GM18520 (cell line): ENCODE measurements around the gene C8G.

Source experiments
- ATAC-seq: cut with Tn5 transposase; IDR thresholded peaks from one replicate; pipeline ENCODE4 v1.9.1; 2021; ENCODE audit not compliant: unreplicated experiment

Gene C8G

DNA sequence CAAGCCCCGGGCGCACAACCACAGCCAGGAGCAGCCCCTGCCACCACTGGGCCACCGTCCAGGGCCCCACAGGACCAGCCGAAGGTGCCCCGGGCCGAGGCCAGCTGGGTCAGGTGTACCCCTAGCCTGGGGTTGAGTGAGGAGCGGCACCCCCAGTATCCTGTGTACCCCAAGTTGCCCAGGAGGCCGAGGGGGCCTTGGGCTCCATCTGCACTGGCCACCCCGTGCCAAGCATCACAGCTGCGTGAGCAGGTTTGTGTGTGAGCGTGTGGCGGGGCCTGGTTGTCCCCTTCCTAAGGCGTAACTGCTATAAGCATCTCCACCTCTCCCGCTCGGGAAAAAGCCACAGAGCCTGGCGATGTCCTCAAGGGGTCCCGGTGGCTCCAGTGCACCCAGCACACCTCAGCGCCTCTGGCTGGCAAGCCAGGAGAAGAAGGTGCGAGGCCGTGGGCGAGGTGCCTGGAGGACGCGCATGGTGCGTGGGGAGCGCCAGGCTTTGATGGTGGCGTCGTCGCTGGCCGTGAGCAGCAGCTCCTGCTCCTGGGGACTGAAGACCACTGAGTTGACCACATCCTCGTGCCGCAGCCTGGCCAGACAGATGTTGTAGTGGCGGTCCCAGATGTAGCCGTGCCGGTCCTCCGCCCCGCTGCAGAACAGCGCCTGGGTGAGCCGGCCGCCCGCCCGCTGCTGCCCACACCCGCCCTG is 4.4 kb upstream of the C8G start:
- no peak for ATAC-seq

GRCh38 chr9:136941231-136942111 is 3.6 kb upstream of the C8G start:
- no peak for ATAC-seq

DNA sequence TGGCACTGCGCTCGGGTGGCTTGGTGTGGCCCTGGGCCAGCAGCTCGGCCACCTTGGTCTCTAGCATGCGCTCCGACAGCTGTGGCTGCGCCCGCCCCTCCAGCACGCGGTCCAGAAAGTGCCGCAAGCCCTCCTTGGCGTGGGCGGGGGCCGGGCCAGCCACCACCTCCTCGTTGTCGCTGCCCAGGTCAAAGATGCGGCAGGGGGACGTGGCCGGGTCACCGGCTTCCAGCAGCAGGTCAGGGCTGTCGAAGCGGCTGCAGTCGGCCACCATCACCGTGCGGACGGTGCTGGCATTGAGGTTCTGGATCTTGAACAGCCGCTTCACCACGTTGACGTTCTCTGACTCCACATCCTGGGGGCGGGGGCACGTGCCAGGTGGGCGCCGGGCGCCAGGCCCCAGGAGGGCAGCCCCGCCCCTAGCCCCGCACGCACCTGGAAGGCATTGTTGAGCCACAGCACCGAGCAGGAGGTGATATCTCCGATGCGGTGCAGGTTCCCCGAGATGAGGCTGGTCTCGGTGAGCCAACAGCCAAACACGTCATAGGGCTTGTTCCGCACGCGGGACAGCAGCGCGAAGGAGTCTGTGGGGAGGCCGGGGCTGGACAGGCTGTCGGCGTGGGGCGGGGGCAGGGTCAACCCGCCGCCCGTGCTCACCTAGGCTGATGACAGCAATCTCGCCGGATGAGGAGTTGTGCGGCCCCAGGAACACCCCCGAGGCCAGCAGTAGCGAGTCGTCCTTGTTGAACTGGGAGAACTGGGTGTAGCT is 2.7 kb upstream of the C8G start:
- no peak for ATAC-seq

DNA sequence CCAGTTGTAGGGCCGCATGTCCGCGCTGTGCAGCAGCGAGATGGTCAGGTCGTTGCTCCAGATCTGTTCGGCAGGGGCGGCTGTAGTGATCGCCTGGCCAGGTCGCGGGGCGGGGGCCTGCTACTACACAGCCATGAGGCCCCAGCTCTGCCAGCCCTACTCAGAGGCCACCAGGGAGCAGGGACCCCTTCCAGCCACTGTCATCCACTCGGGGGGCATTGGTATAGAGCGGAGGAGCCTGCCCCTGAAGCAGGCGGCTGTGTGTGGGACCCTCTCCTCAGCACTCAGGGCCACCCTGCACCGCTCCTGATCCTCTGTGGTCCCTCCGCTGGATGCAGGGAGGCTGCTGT is 2.2 kb upstream of the C8G start:
- ATAC-seq = no peak

DNA sequence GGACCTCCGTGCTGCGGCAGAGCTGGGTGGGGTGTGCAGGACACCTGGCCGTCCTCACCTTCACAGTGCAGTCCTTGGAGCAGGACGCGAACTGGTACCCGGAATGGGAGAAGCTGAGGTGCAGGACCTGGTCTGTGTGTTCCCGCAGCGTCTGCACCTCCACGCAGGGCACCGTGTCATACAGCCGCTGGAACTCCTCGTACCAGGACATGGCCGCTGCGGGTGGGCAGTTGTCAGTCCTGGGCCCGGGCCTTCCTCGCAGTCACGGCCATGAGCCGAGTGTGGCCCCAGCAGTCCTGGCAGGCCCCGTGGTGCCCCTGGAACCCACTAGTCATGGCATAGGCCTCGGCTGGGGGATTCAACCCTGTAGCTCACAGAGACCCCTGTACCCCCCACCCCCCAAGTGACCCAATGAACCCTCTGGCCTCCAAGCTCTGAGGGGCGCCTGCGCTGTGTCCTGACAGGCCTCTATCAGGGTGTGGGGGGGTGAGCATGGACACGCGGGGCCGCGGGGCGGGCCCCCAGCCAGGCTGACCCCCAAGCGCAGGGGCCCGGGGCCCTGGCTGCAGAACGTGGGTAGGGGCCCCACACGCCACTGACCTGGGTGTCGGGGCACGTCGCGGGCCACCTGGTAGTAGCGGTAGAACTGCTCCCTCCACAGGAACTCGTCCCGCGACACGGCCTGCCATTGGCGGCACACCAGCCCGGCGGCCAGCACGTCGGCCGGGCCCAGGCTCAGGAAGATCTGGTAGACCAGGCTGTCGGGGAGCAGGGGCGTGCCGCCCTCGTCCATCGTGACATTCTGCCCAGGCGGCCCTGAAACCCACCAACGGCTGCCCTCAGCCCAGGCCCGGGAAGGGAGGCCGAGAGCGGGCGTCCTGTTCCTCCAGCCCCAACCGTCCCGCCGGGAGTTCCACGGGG is 1.5 kb upstream of the C8G start:
- ATAC-seq = no peak

- ATAC-seq = peak; percentile 37
Measured at GRCh38 chr9:136944212-136944518, 878 bp upstream of the C8G start.

DNA sequence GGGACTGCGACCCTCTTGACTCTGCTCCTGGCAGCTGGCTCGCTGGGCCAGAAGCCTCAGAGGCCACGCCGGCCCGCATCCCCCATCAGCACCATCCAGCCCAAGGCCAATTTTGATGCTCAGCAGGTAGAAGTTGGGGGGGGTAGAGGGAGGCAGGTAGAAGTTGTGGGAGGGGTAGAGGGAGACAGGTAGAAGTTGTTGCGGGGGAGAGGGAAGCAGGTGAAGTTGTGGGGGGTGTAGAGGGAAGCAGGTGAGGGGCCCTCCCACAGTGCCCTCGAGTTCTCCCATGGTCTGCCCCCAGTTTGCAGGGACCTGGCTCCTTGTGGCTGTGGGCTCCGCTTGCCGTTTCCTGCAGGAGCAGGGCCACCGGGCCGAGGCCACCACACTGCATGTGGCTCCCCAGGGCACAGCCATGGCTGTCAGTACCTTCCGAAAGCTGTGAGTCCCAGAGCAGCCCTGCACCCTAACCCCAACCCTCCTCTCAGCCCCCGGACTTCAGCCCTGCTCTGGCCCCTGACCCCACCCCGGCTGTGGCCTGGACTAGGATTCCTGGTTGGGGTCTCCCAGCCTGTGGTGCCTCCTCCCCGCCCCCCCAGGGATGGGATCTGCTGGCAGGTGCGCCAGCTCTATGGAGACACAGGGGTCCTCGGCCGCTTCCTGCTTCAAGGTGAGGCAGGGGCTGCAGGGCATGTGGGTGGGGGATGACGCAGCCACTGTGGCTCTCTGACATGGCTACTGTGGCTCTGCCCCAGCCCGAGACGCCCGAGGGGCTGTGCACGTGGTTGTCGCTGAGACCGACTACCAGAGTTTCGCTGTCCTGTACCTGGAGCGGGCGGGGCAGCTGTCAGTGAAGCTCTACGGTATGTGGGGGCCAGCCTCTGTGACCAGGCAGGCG is 537 bp downstream of the C8G start:
- ATAC-seq = no peak

DNA sequence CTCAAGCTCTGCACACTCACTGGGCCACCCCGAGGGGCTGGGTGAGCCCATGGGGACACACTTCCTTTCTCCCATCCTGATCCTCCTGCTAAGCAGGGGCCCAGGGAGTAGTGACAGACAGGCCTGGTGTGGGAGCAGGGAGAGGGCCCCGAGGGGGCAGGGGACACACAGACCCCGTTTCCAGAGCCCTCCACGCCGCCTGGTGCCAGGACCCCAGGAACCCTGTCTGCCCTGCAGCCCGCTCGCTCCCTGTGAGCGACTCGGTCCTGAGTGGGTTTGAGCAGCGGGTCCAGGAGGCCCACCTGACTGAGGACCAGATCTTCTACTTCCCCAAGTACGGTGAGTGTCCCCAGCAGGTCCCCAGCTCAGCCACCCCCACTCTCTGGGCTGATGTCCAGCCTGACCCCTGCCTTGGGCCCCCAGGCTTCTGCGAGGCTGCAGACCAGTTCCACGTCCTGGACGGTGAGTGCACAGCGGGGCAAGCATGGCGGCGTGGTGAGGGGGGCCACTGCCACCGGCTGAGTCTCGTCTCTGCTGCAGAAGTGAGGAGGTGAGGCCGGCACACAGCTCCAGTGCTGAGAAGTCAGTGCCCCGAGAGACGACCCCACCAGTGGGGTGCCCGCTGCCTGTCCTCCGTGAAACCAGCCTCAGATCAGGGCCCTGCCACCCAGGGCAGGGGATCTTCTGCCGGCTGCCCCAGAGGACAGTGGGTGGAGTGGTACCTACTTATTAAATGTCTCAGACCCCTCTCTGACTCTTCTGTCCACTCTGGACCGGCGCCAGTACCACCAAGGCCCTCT is 1.4 kb downstream of the C8G start:
- no peak for ATAC-seq

DNA sequence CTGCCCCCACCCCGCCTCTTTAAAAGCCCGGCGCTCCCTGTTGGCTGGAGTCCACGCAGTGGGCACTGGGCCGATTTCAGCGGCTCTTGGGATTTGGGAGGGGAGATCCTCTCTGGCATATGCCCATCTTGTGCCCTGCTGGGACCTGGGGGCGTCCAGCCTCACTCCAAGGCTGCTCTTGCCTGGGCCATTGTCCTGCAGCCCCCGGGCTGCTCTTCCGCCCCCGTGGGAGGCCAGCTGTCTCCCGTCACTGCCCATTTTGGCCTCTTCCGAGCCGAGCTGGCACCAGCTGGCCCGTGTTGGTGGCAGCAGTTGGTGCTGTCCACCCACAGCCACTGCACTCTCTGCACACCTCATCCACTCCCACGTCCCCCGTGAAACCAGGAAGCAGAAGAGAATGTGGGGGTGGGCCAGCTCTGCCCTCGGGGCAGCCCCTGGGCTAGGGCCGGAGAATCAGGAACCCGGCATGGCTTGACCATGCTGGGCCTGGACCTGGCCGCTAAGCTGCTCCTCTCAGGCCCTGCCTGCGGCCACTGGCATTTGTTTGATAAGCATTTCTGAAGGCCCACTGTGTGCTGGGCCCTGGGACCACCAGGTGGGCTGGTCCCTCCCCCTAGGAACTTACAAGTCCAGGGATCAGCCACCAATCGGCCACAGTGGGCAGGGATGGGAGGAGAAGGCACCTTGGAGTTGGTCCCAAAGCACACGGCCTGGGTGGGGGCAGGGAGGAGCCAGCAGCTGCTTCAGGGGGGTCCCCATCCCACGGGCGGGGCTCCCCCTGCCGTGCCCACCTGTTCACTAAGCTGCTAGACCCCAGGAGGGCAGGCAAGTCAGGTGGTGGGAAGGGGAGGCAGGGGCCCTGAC is 2.2 kb downstream of the C8G start:
- no peak for ATAC-seq

DNA sequence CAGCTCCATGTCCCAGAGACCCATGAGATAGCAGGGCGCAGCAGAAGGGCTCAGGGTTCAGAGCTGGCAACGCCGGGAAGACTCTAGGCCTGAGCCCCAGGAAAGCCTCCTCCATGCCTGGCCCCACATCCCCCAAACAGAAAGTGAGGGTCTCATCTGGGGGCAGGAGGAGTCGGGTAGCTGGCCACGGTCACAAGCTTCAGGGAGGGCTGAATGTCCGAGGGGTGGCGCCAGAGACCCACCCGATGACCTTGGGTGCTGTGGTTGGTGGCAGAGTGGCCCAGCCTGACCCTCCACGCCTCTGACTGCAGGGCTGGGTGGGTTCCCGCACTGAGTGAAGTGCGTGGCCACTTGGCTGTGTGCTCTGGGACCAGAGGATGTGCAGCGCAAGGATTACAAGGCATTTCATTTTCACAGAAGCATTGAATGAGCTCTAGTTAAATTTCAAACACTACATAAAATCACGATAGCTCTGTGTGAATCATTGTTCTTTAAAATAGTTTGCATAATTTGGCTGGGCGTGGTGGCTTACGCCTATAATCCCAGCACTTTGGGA is 3.0 kb downstream of the C8G start:
- no peak for ATAC-seq

DNA sequence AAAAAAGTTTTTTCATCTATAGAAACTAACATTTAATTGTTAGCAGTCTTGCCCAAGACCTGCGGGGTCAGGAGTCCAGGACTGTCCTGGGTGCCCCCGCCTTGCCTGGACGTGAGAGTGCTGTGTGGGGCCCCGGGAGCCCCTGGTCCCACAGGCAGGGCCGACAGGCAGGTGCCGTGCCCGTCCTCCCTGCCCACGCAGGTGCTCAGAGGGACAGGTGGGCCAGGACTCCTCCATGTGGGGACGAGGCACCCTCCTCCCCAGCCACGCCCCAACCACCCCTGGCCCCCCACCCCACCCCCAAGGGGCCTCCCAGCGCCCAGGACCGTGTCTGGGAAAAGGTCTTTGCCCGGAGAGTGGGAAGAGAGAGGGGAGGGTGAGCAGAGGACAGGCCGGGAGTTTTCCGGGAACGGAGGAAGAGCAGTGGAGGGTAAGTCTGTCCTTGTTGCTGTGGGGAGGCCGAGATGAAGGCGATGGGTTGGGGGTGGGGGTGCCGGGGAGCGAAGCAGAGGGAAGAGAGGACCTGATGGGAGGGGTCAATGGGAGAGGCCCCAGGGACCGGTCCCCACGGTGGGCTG is 4.3 kb downstream of the C8G start:
- no peak for ATAC-seq

- ATAC-seq = peak; percentile 76
Measured at GRCh38 chr9:136949817-136950655, 5.0 kb downstream of the C8G start.

DNA sequence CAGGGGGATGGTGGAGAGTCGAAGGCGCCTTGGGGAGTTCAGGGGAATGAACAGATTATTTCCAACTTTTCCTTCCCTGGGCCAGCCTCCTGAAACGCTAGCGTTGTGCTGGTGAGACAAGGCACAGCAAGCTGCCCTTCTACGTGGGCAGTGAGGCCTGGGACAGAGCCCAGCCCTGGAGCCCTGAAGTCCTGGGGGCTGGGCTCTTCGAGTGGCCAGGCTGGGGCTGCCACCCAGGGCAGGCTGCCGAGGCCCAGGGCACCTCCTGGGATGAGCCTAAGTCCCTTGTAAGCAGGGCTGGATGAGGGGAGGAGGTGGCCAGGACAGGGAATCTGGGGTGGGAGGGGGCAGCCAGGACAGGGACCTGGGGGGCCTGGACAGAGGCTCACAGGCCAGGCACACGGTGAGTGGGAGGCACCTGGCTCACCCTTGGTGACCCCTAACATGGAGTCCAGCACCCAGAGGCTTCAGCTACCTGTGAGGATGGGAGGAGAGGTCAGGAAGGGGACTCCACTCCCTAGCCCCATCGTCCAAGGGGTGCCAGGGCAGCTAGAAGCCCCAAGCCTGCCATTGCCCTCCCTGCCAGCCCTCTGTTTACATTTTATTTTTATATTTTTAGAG is 5.7 kb downstream of the C8G start:
- ATAC-seq = no peak

GRCh38 chr9:136951541-136952320 is 6.7 kb downstream of the C8G start, which contains the start of gene LCN12:
TSS of gene LCN12 (plus strand) at chr9:136952273. CDS start at chr9:136952328, 55 bp downstream.
- ATAC-seq = no peak

GRCh38 chr9:136952321-136952850 is 7.3 kb downstream of the C8G start:
- ATAC-seq = no peak
